GM23338 (cell line): Measurements from ENCODE around the gene SLITRK1. TPM values are rescaled to one million over a fixed set of nuclear protein-coding genes. Genes with fewer than 3 reads are reported as not detected.

Experiments
- ATAC-seq: fragments of 200-7000 bp; cut with Tn5 transposase; 3 replicates; pipeline ENCODE4 v1.9.1; 2020
- DNase-seq: peaks from one replicate; pipeline ENCODE4 v3.0.0-alpha.2; 2015; ENCODE audit warnings: low spot score
- H2AFZ ChIP-seq: fragments of 200-600 bp; sonication (generic); 2 replicates; pipeline ENCODE4 v1.8.0; 2016; ENCODE audit warnings: antibody characterized with exemption, mild to moderate bottlenecking, moderate library complexity
- H3F3A ChIP-seq: fragments of 200-600 bp; sonication (generic); replicated peaks from 2 replicates; pipeline ENCODE4 v1.8.0; 2017; ENCODE audit warnings: antibody characterized with exemption, mixed run types, low read depth
- H3K27ac ChIP-seq: fragments of 200-600 bp; sonication (generic); 2 replicates; pipeline ENCODE4 v1.6.1; 2016; ENCODE audit warnings: low read depth
- H3K27me3 ChIP-seq: fragments of 200-600 bp; sonication (generic); 2 replicates; pipeline ENCODE4 v1.8.0; 2016; ENCODE audit warnings: mild to moderate bottlenecking, mixed run types, moderate library complexity; ENCODE audit not compliant: insufficient read depth
- H3K36me3 ChIP-seq: fragments of 200-600 bp; sonication (generic); 2 replicates; pipeline ENCODE4 v1.8.0; 2016; ENCODE audit warnings: mild to moderate bottlenecking; ENCODE audit not compliant: insufficient read depth
- H3K4me1 ChIP-seq: fragments of 200-600 bp; sonication (generic); 2 replicates; pipeline ENCODE4 v1.8.0; 2016; ENCODE audit warnings: mild to moderate bottlenecking, moderate library complexity; ENCODE audit not compliant: insufficient read depth
- H3K4me2 ChIP-seq: fragments of 200-600 bp; sonication (generic); 2 replicates; pipeline ENCODE4 v1.7.1; 2017; ENCODE audit warnings: mixed run types
- H3K4me3 ChIP-seq: fragments of 200-600 bp; sonication (generic); 2 replicates; pipeline ENCODE4 v1.6.1; 2016; ENCODE audit warnings: mixed run types
- H3K79me2 ChIP-seq: fragments of 200-600 bp; sonication (generic); replicated peaks from 2 replicates; pipeline ENCODE4 v1.8.0; 2017; ENCODE audit warnings: mild to moderate bottlenecking; ENCODE audit not compliant: insufficient read depth
- H3K9me2 ChIP-seq: fragments of 200-600 bp; sonication (generic); 2 replicates; pipeline ENCODE4 v1.8.0; 2017; ENCODE audit not compliant: insufficient read depth
- H4K20me1 ChIP-seq: fragments of 200-600 bp; sonication (generic); replicated peaks from 2 replicates; pipeline ENCODE4 v1.8.0; 2017; ENCODE audit warnings: mild to moderate bottlenecking; ENCODE audit not compliant: insufficient read depth
- H3K27ac Mint-ChIP-seq: 2 replicates; pipeline ENCODE4 v1.8.0; 2020; ENCODE audit warnings: inconsistent platforms, mild to moderate bottlenecking, moderate library complexity, mixed read lengths
- H3K27me3 Mint-ChIP-seq: 3 replicates; pipeline ENCODE4 v1.8.0; 2022; ENCODE audit warnings: low read depth, mild to moderate bottlenecking, moderate library complexity, mixed read lengths, inconsistent platforms; ENCODE audit not compliant: insufficient read depth, poor library complexity
- H3K36me3 Mint-ChIP-seq: 3 replicates; pipeline ENCODE4 v1.8.0; 2021; ENCODE audit warnings: low read depth, mild to moderate bottlenecking, inconsistent platforms, moderate library complexity, mixed read lengths
- H3K4me1 Mint-ChIP-seq: 3 replicates; pipeline ENCODE4 v1.8.0; 2020; ENCODE audit warnings: mild to moderate bottlenecking, inconsistent platforms, mixed read lengths
- H3K4me3 Mint-ChIP-seq: 3 replicates; pipeline ENCODE4 v1.8.0; 2021; ENCODE audit warnings: moderate library complexity, mild to moderate bottlenecking, inconsistent platforms, mixed read lengths
- H3K9me3 Mint-ChIP-seq: 3 replicates; pipeline ENCODE4 v1.8.0; 2020; ENCODE audit warnings: moderate library complexity, mild to moderate bottlenecking, inconsistent platforms, mixed read lengths
- CREB1 ChIP-seq: fragments of 250-450 bp; sonication (Bioruptor Pico); IDR thresholded peaks from 2 replicates; pipeline ENCODE4 v1.5.0; 2020; ENCODE audit warnings: low read depth, mild to moderate bottlenecking, moderate library complexity
- JUNB ChIP-seq: IDR thresholded peaks from one replicate; pipeline ENCODE4 v1.6.1; 2016; ENCODE audit warnings: antibody characterized with exemption; ENCODE audit not compliant: unreplicated experiment
- POLR2AphosphoS5 ChIP-seq: IDR thresholded peaks from 2 replicates; pipeline ENCODE4 v1.6.1; 2016; ENCODE audit warnings: antibody characterized with exemption, low read depth
- STAT1 ChIP-seq: IDR thresholded peaks from one replicate; pipeline ENCODE4 v1.6.1; 2016; ENCODE audit warnings: antibody characterized with exemption; ENCODE audit not compliant: unreplicated experiment
- ZNF114 ChIP-seq: fragments of 250-450 bp; sonication (Bioruptor Pico); IDR thresholded peaks from 2 replicates; pipeline ENCODE4 v1.5.0; 2020; ENCODE audit warnings: mild to moderate bottlenecking, moderate library complexity
- ZNF331 ChIP-seq: fragments of 250-450 bp; sonication (Bioruptor Pico); IDR thresholded peaks from 2 replicates; pipeline ENCODE4 v1.5.0; 2020; ENCODE audit warnings: low read depth, mild to moderate bottlenecking, moderate library complexity
- polyA plus RNA-seq: library from polyadenylated mRNA; unstranded; fragments of >200 nt; fragmentation: Nextera tagmentation; extraction: Ambion mirVana; gene quantifications from 2 replicates; pipeline ENCODE4 v1.2.1, GENCODE V29; 2016
- total RNA-seq: library from RNA; depleted of rRNA; stranded (reverse); fragments of >200 nt; shearing (Covaris generic); gene quantifications from 2 replicates; pipeline ENCODE4 v1.2.3, GENCODE V29; 2014
- TF ChIP-seq, protein P1 (sequence below): fragments of 250-450 bp; sonication (Bioruptor Pico); IDR thresholded peaks from 2 replicates; pipeline ENCODE4 v1.5.0; 2020; ENCODE audit warnings: mild to moderate bottlenecking, moderate library complexity
- TF ChIP-seq, protein P2 (sequence below): IDR thresholded peaks from 2 replicates; pipeline ENCODE4 v1.6.1; 2016; ENCODE audit warnings: antibody characterized with exemption

Gene SLITRK1
- total and polyA plus RNA-seq, 2 experiments from 2014 or later: 0.29 to 1.1 TPM

DNA sequence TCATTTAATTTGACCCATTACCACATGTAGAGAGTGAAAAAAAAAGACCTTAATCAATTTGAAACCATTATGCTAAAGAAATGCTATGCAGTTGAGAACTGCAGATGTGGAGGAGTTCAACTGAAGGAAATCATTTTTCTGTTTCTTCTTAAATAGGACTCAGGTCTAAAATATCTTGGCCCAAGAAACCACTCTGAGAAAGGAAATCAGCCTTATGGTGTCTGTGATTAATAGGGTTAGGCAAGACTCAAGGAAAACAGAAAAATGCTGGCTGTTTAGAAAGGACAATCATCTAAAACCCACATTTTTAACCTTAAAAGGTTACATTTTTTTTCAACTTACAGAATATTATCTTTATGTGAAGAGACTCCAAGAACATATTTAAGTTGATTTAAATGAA lies 1.9 kb upstream of the SLITRK1 start:
- Histone ChIP-seq H3K4me2 (peak overlapping the region; percentile 85; the same call in 1 of the 2 replicates), H4K20me1 (no peaks in the 10 kb centered on the region), H3K27me3 (peaks cover 60% of the 10 kb centered on the region), H3K36me3 (no peaks in the 10 kb centered on the region), H3K4me3 (no peak overlapping the region), H2AFZ (no peak overlapping the region), H3K4me1 (peaks cover 38% of the 10 kb centered on the region), H3K79me2 (no peaks in the 10 kb centered on the region), H3K27ac (no peak overlapping the region), H3K9me2 (no peaks in the 10 kb centered on the region), H3F3A (no peaks in the 10 kb centered on the region)
- H3K4me1 Mint-ChIP-seq: peaks cover 25% of the 10 kb centered on the region
- H3K4me3 Mint-ChIP-seq: peak overlapping the region; percentile 85; the same call in 1 of the 3 replicates
- ATAC-seq (no peak), DNase-seq (no peak)
- H3K36me3 Mint-ChIP-seq: peaks cover 15% of the 10 kb centered on the region
- no peak overlapping the region for H3K27ac Mint-ChIP-seq
- H3K27me3 Mint-ChIP-seq: peaks cover 17% of the 10 kb centered on the region
- TF ChIP-seq JUNB (no peak), ZNF331 (CRISPR knock-in tag) (no peak), STAT1 (no peak)
- H3K9me3 Mint-ChIP-seq: peaks cover 6% of the 10 kb centered on the region; the same call in 1 of the 3 replicates

DNA sequence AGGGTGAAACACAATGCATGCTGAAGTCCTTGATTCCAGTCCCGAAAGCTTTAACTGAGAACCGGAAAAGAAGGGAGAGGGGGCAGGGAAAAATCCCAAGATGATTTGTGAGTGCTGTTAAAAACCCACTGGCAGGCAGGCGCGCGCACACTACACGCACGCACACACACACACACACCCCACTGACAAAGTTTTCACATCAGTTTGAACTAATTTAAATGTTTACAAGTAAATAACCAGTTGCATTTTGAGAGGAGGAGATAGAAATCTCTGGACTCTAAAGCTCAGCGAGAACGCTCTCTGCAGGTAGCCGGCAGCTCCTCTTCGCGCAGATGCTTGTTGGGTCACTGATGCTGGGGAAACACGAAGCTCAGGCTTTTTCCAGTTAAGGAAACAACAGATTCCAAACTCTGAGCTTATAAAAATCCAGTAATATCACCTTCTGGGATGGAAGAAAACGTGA lies 818 bp upstream of the SLITRK1 start:
- Histone ChIP-seq H3K27ac (no peak overlapping the region), H3K4me1 (peaks cover 46% of the 10 kb centered on the region), H3K36me3 (no peaks in the 10 kb centered on the region), H3K4me3 (peak overlapping the region; percentile 53), H3F3A (no peaks in the 10 kb centered on the region), H3K4me2 (peak overlapping the region; percentile 85), H3K27me3 (peaks cover 71% of the 10 kb centered on the region), H4K20me1 (no peaks in the 10 kb centered on the region), H3K9me2 (no peaks in the 10 kb centered on the region), H3K79me2 (no peaks in the 10 kb centered on the region), H2AFZ (peak overlapping the region; percentile 84)
- peaks cover 8% of the 10 kb centered on the region; the same call in 1 of the 3 replicates for H3K9me3 Mint-ChIP-seq
- peak overlapping the region; percentile 85 for H3K4me3 Mint-ChIP-seq
- ATAC-seq (peak; percentile 29), DNase-seq (peak; percentile 58)
- H3K36me3 Mint-ChIP-seq: peaks cover 17% of the 10 kb centered on the region
- peaks cover 36% of the 10 kb centered on the region for H3K4me1 Mint-ChIP-seq
- peaks cover 19% of the 10 kb centered on the region for H3K27me3 Mint-ChIP-seq
- TF ChIP-seq JUNB: no peak
- TF ChIP-seq, protein P1, sequence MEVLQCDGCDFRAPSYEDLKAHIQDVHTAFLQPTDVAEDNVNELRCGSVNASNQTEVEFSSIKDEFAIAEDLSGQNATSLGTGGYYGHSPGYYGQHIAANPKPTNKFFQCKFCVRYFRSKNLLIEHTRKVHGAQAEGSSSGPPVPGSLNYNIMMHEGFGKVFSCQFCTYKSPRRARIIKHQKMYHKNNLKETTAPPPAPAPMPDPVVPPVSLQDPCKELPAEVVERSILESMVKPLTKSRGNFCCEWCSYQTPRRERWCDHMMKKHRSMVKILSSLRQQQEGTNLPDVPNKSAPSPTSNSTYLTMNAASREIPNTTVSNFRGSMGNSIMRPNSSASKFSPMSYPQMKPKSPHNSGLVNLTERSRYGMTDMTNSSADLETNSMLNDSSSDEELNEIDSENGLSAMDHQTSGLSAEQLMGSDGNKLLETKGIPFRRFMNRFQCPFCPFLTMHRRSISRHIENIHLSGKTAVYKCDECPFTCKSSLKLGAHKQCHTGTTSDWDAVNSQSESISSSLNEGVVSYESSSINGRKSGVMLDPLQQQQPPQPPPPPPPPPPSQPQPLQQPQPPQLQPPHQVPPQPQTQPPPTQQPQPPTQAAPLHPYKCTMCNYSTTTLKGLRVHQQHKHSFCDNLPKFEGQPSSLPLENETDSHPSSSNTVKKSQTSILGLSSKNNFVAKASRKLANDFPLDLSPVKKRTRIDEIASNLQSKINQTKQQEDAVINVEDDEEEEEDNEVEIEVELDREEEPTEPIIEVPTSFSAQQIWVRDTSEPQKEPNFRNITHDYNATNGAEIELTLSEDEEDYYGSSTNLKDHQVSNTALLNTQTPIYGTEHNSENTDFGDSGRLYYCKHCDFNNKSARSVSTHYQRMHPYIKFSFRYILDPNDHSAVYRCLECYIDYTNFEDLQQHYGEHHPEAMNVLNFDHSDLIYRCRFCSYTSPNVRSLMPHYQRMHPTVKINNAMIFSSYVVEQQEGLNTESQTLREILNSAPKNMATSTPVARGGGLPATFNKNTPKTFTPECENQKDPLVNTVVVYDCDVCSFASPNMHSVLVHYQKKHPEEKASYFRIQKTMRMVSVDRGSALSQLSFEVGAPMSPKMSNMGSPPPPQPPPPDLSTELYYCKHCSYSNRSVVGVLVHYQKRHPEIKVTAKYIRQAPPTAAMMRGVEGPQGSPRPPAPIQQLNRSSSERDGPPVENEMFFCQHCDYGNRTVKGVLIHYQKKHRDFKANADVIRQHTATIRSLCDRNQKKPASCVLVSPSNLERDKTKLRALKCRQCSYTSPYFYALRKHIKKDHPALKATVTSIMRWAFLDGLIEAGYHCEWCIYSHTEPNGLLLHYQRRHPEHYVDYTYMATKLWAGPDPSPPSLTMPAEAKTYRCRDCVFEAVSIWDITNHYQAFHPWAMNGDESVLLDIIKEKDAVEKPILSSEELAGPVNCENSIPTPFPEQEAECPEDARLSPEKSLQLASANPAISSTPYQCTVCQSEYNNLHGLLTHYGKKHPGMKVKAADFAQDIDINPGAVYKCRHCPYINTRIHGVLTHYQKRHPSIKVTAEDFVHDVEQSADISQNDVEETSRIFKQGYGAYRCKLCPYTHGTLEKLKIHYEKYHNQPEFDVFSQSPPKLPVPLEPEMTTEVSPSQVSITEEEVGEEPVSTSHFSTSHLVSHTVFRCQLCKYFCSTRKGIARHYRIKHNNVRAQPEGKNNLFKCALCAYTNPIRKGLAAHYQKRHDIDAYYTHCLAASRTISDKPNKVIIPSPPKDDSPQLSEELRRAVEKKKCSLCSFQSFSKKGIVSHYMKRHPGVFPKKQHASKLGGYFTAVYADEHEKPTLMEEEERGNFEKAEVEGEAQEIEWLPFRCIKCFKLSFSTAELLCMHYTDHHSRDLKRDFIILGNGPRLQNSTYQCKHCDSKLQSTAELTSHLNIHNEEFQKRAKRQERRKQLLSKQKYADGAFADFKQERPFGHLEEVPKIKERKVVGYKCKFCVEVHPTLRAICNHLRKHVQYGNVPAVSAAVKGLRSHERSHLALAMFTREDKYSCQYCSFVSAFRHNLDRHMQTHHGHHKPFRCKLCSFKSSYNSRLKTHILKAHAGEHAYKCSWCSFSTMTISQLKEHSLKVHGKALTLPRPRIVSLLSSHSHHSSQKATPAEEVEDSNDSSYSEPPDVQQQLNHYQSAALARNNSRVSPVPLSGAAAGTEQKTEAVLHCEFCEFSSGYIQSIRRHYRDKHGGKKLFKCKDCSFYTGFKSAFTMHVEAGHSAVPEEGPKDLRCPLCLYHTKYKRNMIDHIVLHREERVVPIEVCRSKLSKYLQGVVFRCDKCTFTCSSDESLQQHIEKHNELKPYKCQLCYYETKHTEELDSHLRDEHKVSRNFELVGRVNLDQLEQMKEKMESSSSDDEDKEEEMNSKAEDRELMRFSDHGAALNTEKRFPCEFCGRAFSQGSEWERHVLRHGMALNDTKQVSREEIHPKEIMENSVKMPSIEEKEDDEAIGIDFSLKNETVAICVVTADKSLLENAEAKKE (CRISPR knock-in tag): no peak
- TF ChIP-seq ZNF114 (CRISPR knock-in tag): no peak
- TF ChIP-seq CREB1 (CRISPR knock-in tag): no peak
- no peak for TF ChIP-seq POLR2AphosphoS5
- TF ChIP-seq, protein P2, sequence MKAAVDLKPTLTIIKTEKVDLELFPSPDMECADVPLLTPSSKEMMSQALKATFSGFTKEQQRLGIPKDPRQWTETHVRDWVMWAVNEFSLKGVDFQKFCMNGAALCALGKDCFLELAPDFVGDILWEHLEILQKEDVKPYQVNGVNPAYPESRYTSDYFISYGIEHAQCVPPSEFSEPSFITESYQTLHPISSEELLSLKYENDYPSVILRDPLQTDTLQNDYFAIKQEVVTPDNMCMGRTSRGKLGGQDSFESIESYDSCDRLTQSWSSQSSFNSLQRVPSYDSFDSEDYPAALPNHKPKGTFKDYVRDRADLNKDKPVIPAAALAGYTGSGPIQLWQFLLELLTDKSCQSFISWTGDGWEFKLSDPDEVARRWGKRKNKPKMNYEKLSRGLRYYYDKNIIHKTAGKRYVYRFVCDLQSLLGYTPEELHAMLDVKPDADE: no peak
- H3K27ac Mint-ChIP-seq: no peak overlapping the region; the same call in 1 of the 2 replicates
